Osteoblast (primary cell): ENCODE results near the gene UGT2B17. TPM values are rescaled to one million over a fixed set of nuclear protein-coding genes. Genes with fewer than 3 reads are reported as not detected.

Source experiments
- DNase-seq: peaks from one replicate; pipeline ENCODE4 v3.0.0; 2011; ENCODE audit warnings: low spot score, mixed read lengths; ENCODE audit not compliant: insufficient read length; ENCODE audit errors: missing footprints
- H2AFZ ChIP-seq: 2 replicates; pipeline ENCODE4 v1.6.0; 2011; ENCODE audit warnings: mild to moderate bottlenecking, low read length
- H3K27ac ChIP-seq: 2 replicates; pipeline ENCODE4 v1.5.1; 2011; ENCODE audit warnings: mild to moderate bottlenecking, low read depth, low read length, moderate library complexity
- H3K27me3 ChIP-seq: 2 replicates; pipeline ENCODE4 v1.6.0; 2012; ENCODE audit warnings: mild to moderate bottlenecking, control low read depth, inconsistent platforms, low read length, moderate library complexity; ENCODE audit not compliant: insufficient read depth
- H3K36me3 ChIP-seq: 2 replicates; pipeline ENCODE4 v1.5.1; 2011; ENCODE audit warnings: mild to moderate bottlenecking, low read length, control low read depth, moderate library complexity; ENCODE audit not compliant: insufficient read depth
- H3K4me1 ChIP-seq: 2 replicates; pipeline ENCODE4 v1.5.1; 2011; ENCODE audit warnings: mild to moderate bottlenecking, low read length, control low read depth, moderate library complexity; ENCODE audit not compliant: insufficient read depth
- H3K4me2 ChIP-seq: 2 replicates; pipeline ENCODE4 v1.6.0; 2011; ENCODE audit warnings: mild to moderate bottlenecking, low read length; ENCODE audit not compliant: insufficient read depth
- H3K4me3 ChIP-seq: fragments of 200-600 bp; sonication (generic); 3 replicates; pipeline ENCODE4 v1.5.1; 2012; ENCODE audit warnings: mild to moderate bottlenecking, low read length, inconsistent platforms; ENCODE audit not compliant: insufficient read depth
- H3K79me2 ChIP-seq: 2 replicates; pipeline ENCODE4 v1.6.0; 2012; ENCODE audit warnings: mild to moderate bottlenecking, low read length, control low read depth, inconsistent platforms; ENCODE audit not compliant: insufficient read depth
- H3K9me3 ChIP-seq: 2 replicates; pipeline ENCODE4 v1.5.1; 2011; ENCODE audit warnings: low read depth, low read length, control low read depth
- H4K20me1 ChIP-seq: 2 replicates; pipeline ENCODE4 v1.6.0; 2012; ENCODE audit warnings: mild to moderate bottlenecking, low read length, control low read depth; ENCODE audit not compliant: insufficient read depth
- CTCF ChIP-seq: IDR thresholded peaks from 2 replicates; pipeline ENCODE4 v1.5.1; 2011; ENCODE audit warnings: mild to moderate bottlenecking, low read depth, low read length, moderate library complexity; ENCODE audit errors: extremely low read depth
- total RNA-seq: library from RNA; depleted of rRNA; stranded (reverse); fragments of >200 nt; gene quantifications from 2 replicates; pipeline ENCODE4 v1.2.3, GENCODE V29; 2012

Gene UGT2B17
- total RNA-seq, 1 donor: not detected

- H3K4me3 ChIP-seq: no peak overlapping the region
- no peak for DNase-seq
Observed at GRCh38 chr4:68613752-68614151, 37.6 kb upstream of the UGT2B17 start.

GRCh38 chr4:68606240-68606639 is 30.1 kb upstream of the UGT2B17 start:
- H2AFZ ChIP-seq: no peak overlapping the region
- no peaks in the 10 kb centered on the region for H4K20me1 ChIP-seq
- no peak overlapping the region for H3K4me2 ChIP-seq
- no peak for TF ChIP-seq CTCF
- H3K36me3 ChIP-seq: no peaks in the 10 kb centered on the region
- no peaks in the 10 kb centered on the region for H3K27me3 ChIP-seq
- no peak for DNase-seq
- H3K9me3 ChIP-seq: no peaks in the 10 kb centered on the region
- H3K4me3 ChIP-seq: no peak overlapping the region
- no peaks in the 10 kb centered on the region for H3K4me1 ChIP-seq
- no peaks in the 10 kb centered on the region for H3K79me2 ChIP-seq
- H3K27ac ChIP-seq: no peak overlapping the region

More at GRCh38 chr4:68613752-68614151, 37.6 kb upstream of the UGT2B17 start:
- Histone ChIP-seq H3K79me2 (no peaks in the 10 kb centered on the region), H3K4me1 (no peaks in the 10 kb centered on the region), H3K36me3 (no peaks in the 10 kb centered on the region), H3K9me3 (peaks cover 3% of the 10 kb centered on the region), H3K4me2 (no peak overlapping the region), H4K20me1 (no peaks in the 10 kb centered on the region), H3K27ac (no peak overlapping the region), H3K27me3 (no peaks in the 10 kb centered on the region), H2AFZ (no peak overlapping the region)
- TF ChIP-seq CTCF: no peak

DNA sequence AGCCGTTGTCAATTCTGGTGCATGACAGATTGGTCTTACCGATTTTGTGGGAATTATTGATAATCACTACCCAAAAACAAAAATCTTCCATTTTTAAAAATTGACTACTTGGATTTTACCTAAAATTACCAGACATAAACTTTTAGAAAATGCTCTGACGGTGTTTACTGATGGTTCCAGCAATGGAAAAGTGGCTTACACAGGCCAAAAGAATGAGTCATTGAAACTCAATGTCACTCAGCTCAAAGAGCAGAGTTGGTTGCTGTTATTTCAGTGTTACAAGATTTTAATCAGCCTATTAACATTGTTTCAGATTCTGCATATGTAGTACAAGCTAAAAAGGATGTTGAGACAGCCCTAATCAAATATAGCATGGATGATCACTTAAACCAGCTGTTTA is 23.0 kb upstream of the UGT2B17 start:
- no peaks in the 10 kb centered on the region for H3K36me3 ChIP-seq
- no peaks in the 10 kb centered on the region for H4K20me1 ChIP-seq
- no peaks in the 10 kb centered on the region for H3K9me3 ChIP-seq
- no peaks in the 10 kb centered on the region for H3K79me2 ChIP-seq
- TF ChIP-seq CTCF: no peak
- H3K4me2 ChIP-seq: no peak overlapping the region
- no peak for DNase-seq
- no peak overlapping the region for H2AFZ ChIP-seq
- no peak overlapping the region for H3K4me3 ChIP-seq
- H3K4me1 ChIP-seq: no peaks in the 10 kb centered on the region
- no peaks in the 10 kb centered on the region for H3K27me3 ChIP-seq
- no peak overlapping the region for H3K27ac ChIP-seq

DNA sequence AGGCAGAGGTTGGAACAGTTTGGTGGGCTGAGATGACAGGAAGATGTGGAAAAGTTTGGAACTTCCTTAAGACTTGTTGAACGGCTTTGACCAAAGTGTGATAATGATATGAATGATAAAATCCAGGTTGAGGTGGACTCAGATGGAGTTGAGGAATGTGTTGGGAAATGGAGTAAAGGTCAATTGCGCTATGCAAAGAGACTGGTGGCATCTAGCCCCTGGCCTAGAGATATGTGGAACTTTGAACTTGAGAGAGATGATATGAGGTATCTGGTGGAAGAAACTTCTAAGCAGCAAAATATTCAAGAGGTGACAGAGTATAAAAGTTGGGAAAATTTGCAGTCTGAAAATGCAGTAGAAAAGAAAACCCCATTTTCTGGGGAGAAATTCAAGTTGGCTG is 21.4 kb upstream of the UGT2B17 start:
- no peak overlapping the region for H3K4me2 ChIP-seq
- TF ChIP-seq CTCF: no peak

More for the DNA sequence above, 21.4 kb upstream of the UGT2B17 start:
- Histone ChIP-seq H3K4me1 (no peaks in the 10 kb centered on the region), H2AFZ (no peak overlapping the region), H3K36me3 (no peaks in the 10 kb centered on the region), H3K9me3 (no peaks in the 10 kb centered on the region), H3K27me3 (no peaks in the 10 kb centered on the region), H3K79me2 (no peaks in the 10 kb centered on the region), H3K4me3 (no peak overlapping the region), H4K20me1 (no peaks in the 10 kb centered on the region), H3K27ac (no peak overlapping the region)
- DNase-seq: no peak
